Fibroblast of skin of scalp (primary cell): ENCODE results near the gene ACP7.
"Not testable (repeated sequence)": the region's sequence is repeated elsewhere in the genome, so short reads cannot be mapped to it uniquely, and the experiment has no call there.

Experiments used
- DNase-seq: peaks from one replicate; pipeline ENCODE4 v3.0.0-alpha.2; 2013

ACP7 gene

DNA sequence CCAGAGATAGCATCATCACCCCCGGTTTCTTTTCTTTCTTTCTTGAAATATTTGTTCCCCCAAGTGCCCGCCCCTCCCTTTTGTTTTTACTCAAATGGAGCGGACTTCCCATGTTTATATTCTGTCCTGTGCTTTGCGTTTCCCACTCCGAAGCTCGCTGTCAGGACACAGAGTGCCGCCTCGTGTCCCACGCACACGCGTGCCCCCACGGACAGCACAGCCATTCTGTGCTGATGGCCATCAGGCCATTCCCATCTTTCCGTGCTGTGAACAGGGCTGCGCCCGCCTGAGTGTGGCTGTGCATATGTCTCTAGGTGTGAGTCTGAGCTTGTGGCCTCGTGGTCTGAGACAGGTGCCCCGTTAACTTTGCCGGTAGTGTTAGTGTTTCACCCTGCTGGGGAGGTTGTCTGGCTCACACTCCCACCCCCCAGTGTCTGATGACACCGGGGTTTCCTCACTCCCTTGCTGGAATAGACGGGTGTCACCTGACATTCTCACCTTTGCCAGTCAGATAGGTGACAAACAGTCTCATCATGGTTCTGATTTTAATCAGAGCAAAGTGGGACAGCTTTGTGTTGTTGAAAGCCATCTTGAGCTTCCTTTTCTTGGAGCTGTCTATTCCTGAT is 48.3 kb downstream of the ACP7 start:
- DNase-seq: no peak

DNA sequence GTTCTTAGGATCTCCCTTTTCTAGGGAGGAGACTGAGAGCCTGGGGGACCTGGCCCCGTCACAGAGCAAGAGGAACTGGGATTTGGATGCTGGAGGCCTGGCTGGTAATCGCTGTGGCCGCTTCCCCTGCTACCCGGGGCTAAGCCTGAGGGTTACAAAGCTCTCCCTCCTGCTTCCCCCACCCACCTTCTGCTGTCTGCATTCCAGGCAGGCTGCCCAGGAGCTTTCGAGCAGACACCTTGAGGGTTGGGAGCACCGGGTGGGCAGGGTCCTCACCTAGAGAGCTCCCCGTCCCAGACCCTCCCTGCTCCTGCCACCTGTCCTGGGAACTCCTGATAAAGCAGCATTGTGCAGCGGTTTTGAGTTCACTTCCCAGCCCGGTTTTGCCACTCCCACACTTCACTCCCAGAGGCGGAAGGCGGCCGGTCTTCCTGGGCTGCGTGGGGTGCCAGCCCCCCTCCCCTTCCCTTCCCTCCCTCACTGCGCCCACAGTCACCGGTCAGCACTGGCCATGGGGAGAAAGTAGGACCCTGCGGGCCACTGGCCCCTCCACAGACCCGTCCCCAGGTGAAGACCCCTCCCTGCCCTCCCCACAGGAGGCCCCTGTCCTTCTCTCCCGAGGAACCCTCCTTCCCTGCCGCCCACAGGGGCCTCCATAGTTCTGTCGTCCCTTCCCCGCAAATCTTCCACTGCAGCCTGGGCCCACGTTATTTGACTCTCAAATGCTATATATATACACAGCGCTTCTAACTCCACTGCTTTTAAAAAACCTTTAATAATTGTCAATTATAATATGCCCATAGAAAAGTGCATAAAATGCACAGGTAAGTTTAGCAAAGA is 49.5 kb downstream of the ACP7 start:
- DNase-seq: no peak

DNA sequence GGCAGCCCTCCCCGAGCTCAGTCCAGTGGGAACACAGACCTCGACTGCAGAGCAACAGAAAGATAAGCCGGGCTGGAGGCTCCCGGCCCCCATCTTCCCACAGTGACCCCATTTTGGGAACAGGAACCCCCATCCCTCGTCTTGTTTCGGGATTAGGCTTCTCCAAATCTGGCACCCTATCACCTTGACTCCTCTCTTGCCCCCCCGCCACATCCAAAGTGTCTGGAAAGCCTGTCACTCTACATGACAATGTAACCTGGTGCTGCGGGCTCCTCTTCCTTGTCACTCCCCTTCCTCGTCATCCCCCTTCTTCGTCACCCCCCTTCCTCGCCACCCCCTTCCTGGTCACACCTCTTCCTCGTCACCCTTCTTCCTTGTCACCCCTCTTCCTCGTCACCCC is 51.5 kb downstream of the ACP7 start:
- DNase-seq: no peak

DNA sequence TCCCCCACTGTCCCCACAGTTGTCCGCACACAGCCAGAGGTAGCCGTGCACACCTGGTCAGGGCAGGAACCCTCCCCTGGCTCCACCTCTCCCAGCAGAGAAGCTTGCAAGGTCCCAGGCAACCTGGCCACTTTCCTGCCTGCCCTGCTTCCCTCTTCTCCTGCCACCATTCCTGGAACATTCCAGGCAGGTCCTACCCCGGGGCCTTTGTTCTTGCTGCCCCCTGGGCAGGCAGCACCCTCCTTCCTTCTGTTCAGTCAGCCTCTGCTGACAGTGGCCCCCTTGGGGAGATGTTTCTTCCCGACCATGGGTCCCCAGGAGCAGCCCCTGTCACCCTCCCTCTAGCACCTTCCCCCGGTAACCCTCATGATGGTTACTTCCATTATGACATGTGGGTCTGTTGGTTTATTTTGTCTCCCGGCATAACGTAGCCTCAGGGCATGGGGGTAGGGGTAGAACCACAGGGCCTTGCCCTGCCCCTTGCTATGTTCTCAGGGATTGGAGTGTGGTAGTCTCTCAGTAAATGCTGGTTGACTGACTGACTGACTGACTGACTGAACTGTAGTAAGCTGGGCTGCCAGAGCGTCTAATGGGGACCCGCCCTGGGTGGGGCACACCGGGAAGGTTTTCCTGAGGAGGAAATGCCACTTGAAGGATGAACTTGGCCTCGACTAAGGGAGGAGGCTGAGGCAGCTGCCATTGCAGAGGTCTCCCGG is 52.2 kb downstream of the ACP7 start:
- no peak for DNase-seq

DNA sequence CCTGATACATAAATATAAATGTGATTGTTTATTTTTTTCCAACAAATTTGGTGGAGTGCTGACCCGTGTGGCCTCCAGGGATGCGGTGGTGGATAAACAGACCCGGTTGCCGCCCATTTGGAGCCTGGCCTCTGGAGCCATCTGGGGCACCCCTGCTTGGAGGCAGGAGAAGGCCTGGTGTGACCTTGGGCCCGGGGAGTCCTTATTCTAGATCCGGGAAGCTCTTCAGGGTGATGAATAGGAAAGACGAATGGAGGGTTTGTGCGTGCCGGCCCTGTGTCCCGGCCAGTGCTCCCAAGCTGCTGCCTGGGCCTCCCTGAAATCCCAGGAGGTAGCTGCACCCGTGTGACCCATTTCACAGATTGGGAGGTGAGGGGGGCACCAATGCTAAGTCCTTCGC is 53.0 kb downstream of the ACP7 start:
- no peak for DNase-seq

DNA sequence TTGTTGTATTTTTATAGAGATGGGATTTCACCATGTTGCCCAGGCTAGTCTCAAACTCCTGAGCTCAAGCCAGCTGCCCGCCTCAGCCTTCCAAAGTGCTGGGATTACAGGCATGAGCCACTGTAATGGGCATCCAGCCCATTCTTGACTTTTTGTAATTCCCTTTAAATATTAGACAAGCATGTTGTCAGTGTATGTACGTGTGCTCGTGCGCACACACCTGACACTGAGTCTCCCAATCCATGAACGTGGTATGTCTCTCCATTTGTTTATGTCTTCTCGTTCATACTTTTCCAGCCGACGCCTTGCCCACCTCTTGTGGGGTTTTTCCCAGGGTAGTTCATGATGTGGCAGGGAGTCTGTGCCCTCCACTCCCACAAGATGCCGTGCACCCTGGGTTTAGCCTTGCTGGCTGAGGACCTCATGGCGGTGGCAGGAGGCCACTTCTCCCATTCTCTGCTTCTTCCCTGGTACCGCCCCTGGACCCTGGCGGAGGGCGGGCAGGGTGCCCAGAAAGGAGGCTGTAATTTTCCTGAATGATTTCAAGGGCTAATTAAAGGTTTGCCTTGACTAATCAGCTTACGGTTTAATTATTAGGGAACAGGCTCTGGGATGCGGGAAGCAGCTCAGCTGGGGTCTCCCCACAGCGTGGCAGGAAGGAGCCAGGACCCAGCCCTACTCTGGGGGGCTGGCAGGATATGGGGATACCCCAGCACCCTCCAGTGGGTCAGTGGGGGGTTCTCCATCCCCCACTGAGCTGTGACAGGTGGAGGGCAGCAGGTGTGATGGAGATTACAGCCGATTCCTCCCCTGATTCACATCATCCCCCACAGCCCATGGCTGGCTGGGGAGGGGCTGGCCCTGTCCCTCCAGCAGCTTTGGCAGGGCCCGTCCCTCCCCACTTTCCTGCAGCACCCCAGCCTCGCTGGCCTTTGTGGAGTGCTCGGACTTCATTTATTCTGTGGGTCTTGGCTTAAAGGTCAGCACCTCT is 54.3 kb downstream of the ACP7 start:
- DNase-seq: no peak

DNA sequence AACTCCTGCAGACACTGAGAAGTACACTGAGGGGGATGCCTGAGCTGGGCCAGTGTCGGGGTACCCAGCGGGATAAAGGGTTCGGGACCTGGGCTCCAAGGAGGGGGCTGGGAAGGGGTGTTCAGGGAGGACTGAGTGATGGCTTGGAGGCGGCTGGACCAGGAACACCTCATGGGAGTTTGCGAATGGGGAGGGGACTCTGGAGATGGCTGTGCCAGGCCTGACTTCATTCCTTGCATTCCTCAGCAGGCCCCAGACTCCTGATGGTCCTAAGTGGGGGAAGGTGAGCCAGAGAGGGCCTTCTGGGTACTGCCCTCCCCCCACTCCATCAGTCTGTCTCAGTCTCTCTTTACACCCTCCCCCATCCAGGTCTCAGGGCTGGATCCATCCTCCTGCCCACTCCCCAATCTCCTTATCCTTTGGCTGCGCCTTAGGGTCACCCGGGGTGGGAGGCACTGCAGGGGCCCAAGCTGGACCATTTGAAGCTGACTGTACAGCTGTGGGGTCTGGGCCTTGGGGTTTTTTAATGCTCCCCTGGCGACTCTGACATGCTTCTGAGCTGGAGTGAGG is 55.2 kb downstream of the ACP7 start:
- DNase-seq: peak; percentile 38

DNA sequence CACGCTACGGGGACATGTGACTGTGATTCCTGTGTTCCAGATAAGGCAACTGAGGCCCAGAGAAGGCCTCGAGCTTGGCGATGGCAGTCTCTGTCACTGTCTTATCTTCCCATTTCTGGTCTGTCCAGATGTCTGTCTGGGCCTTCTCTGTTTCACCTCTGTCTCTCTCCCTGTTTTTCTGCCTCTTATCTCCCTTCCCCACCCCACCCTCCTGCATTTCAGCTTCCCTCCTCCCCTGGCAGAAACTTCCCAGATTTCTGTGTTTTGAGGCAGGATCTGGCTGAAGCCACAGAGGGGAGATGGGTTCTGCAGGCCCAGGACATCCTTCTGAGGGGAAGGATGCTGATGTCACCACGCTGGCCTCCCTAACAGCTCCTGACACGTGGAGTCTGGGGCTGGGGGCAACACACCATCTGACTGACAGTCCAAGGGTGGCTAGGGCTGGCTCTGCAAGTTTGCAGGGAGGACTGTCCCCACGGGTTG is 55.8 kb downstream of the ACP7 start:
- DNase-seq: no peak

DNA sequence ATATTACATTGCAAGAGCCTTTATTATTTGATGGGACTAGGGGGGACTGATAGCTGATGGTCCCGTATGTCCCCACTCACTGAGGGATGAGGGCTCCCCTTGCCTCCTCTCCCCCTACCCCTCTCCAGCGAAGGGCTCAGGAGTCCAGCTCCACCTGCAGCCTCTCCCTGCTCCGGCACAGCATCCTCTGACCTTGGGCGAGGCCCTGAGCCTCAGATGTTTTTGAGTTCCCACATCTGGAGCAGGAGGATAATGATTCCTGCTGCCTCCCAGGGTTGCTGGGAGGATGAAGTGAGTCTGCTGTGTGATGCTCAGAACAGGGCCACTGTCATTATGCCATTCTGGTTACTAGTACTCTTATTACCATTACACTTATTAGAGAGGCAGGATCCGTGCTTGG is 56.4 kb downstream of the ACP7 start:
- no peak for DNase-seq

DNA sequence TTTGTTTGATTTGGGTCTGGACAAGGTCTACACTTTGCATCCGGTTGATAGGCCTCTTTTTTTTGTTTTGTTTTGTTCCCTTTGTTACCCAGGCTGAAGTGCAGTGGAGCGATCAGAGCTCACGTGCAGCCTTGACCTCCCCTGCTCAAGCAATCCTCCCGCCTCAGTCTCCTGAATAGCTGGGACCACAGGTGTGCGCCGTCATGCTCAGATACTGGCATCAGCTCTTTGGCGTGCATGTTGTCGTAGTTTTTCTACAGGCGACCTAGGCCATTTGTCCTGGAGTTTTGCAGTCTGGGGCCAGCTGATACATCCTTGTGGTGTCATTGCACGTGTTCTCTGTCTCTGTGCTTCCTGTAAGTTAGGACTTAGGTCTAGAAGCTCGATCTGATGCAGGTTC is 57.8 kb downstream of the ACP7 start:
- DNase-seq: no peak

DNA sequence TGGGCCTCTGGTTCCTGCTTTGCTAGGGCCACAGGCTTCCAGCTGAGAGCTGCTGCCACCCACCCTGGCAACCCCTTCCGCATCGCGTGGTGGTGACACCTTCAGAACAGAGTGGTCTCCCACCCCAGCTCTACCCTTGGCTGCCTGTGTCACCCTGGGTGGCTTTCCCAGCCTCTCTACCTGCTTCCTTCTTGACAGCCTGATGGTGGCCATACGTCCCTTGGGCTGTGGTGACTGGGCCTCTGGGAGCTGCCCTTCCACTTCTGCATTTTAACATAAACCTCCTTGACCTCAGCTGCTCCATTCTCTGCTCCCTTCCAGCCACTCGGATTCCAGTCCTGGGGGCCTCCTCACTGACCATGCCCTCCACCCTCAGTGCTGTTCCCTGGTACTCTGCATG is 58.5 kb downstream of the ACP7 start:
- no peak for DNase-seq

DNA sequence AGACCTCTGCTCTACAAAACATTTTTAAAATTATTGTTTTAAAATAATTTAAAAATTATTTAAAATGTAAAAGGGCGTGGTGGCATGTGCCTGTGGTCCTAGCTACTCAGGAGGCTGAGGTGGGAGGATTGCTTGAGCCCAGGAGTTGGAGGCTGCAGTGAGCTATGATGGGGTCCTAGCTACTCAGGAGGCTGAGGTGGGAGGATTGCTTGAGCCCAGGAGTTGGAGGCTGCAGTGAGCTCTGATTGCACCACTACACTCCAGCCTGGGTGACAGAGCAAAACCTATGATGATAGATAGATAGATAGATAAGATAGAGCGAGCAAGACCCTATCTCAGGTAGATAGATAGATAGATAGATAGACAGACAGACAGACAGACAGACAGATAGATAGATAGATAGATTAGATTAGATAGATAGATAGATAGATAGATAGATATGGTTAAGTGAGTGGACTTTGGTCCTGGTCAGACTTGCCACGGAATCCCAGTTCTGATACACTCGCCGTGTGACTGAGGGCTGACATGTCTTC is 59.7 kb downstream of the ACP7 start:
- DNase-seq: not testable (repeated sequence)

DNA sequence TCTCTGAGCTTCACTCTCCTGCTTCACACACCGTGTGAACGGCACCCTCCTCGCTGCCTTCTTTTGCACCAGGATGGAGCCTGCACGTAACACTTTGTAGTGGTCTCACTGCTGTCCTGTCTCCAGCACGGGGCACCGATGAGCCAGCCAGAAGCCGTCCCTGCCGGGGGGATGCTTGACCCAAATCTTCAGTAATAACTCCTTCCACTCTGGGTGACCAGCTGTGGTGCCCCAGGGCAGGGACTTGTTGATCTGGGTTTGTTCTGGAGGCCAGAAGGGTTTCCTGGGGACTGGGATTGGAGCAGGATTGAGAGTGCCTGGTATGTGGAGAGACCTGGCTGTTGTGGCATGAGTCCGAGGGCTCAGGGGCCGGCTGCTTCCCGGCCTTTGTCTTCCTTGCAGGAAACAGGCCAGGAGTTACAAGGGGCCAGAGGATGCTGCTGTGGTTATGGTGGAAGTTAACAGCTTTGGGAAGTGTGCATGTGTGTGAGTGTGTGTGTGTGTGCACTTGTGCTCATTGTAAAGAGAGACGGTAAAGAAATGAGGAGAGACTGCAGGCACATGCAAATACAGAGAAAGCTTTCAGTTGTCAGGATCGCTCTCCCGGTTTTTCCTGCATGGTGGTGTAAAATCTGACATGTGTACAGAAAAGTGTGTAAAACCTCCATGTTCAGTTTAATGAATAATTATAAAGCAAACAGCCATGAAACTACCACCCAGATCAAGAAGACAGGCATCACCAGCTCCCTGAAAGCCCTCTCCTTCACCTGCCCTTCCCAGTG is 60.3 kb downstream of the ACP7 start:
- no peak for DNase-seq

DNA sequence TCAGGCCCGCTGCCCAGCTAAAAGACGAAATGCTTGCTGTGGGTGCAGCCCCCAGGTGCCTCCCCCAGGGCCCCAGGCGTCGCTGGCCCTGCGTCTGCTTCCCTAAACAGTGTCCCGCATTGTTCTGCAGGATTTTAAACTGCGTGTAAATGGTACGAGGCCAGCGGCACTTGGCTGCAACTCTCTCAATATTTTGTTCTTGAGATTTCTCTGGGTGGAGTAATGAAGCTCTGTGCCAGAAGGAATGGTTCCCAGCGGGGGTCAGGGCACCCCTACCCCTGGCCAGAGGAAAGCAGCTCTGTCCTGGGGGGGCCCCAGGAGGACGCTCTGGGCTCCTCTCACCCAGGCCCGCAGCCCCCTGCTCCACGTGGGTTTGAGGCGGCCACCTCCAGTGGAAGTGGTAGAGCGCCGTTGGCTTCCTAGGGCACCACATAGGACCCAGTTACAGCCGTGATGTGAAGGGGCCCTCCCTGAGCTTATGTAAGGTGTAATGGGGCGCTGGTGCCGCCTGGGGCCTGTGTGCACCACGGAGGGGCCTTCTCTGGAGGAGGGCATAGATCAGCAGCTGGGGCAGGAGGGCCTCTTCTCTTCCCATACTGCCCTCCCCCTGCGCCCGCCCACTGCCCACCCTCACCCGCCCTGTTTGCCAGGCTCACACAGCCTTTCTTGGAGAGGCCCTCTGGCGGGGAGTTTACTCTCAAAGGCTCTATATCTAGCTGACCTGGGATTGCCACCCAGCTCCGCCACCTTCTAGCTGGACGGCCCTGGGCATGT is 61.2 kb downstream of the ACP7 start:
- no peak for DNase-seq

DNA sequence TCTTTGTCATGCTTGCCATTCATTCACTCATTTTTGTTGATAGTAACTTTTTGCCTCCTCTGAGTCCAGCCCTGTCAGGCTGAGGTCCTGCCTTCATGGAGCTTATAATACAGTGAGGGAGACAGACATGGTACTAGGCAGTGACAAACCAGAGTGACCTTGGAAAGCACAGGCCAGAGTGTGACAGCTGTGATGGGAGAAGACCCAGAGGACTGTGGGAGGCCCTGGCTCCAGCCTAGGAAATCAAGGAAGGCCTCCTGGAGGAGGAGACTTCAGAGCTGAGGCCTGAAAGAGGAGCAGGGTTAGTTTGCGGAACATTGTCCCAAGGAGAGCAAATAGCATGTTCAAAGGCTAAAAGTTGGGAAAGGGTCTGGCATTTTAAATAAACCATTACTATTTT is 61.9 kb downstream of the ACP7 start:
- no peak for DNase-seq

DNA sequence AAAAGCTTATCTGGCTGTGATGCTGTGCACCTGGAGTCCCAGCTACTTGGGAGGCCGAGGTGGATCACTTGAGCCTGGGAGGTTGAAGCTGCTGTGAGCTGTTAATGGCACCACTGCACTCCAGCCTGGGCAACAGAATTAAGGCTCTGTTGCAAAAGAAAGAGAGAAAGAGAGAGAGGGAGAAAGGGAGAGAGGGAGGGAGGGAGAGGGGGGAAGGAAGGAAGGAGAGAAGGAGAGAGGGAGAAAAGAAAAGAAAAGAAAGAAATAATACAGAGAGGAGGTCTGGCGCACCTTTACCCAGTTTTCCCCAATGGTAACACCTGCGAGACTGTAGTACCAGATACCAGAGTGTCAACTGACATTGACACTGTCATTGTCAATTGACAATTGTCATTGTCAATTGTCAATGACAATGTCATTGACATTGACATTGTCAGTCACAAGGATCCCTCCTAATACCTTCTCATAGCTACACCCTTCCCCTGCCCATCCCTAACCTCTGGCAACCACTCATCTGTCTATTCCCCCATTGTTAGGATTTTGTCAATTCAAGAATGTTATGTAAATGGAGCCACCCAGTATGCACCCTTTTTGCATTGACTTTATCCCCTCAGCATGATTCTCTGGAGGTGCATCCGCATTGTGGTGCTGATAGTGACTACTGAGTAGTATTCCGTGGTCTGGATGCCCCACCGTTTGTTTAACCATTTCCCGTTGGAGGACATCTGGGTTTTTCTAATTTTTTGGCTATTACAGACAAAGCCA is 62.7 kb downstream of the ACP7 start:
- DNase-seq: no peak

DNA sequence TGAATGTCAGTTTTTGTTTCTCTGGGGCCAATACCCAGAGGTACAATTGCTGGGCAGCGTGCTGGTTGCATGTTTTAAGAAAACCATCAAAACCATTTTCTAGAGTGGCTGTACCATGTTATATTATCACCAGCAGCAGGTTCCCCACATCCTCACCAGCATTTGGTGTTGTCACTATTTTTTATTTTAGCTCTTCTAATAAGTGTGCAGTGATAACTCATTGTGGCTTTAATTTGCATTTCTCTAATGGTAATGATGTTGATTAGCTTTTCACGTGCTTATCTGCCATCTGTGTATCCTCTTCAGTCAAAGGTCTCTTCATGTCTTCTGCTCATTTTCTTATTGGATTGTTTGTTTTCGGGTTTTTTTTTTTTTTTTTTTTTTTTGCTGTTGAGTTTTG is 63.3 kb downstream of the ACP7 start:
- DNase-seq: no peak

DNA sequence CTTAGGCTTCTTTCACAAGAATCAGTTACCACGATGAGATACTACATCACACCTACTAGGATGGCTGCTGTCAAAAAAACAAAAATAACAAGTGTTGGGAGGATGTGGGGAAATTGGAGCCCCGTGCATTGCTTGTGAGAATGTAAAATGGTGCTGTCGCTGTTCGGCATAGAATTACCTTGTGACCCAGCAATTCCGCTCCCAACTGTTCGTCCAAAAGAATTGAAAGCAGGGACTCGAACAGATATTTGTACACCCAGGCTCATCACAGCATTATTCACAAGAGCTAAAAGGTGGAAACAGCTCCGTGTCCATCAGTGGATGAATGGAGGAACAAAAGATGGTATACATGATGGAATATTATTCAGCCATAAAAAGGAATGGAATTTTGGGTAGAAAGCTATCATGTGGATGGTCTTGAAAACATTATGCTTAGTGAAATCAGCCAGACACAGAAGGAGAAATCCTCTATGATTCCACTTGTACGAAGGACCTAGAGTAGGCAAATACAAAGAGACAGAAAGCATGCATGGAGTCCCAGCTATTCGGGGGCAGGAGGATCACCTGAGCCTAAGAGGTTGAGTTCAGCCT is 64.9 kb downstream of the ACP7 start:
- DNase-seq: no peak

DNA sequence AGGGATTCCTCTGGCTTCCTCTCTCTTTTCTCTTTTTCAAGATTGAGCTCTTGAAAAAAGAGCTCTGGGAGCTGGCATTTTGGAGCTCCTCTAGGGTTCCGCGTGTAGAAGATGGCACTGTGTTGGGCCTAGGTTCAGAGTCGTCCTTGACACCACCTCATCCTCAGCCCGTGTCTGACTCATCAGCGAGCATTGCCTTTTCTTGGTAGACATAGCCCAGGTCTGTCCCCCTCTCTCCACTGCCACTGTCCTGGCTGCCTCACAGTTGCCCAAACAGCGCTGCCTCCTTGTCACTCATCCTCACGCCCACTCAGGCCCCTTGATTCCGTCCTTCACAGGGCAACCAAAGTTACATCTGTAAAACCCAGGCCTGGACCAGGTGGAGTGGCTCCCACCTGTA is 66.1 kb downstream of the ACP7 start:
- no peak for DNase-seq
